ENCODE measurements around the gene DUSP2.

Gene DUSP2

GRCh38 chr2:96103761-96104486, 41.3 kb downstream of the DUSP2 start:
- in situ Hi-C loops (cut with HindIII; ENCODE audit: low sequenced_read_pairs), result no loop called here

GRCh38 chr2:96103187-96103601, 42.0 kb downstream of the DUSP2 start:
- in situ Hi-C loops (cut with HindIII; ENCODE audit: low sequenced_read_pairs), result no loop called here

GRCh38 chr2:96102596-96103186, 42.5 kb downstream of the DUSP2 start:
- in situ Hi-C loops (cut with HindIII; ENCODE audit: low sequenced_read_pairs), result no loop called here

GRCh38 chr2:96100893-96101304, 44.3 kb downstream of the DUSP2 start:
- in situ Hi-C loops (cut with HindIII; ENCODE audit: low sequenced_read_pairs), result no loop called here

GRCh38 chr2:96099861-96100798, 45.1 kb downstream of the DUSP2 start:
- in situ Hi-C loops (cut with HindIII; ENCODE audit: low sequenced_read_pairs), result no loop called here

GRCh38 chr2:96098900-96099590, 46.2 kb downstream of the DUSP2 start:
- in situ Hi-C loops (cut with HindIII; ENCODE audit: low sequenced_read_pairs), result no loop called here

GRCh38 chr2:96097951-96098823, 47.1 kb downstream of the DUSP2 start:
- in situ Hi-C loops (cut with HindIII; ENCODE audit: low sequenced_read_pairs), result no loop called here

GRCh38 chr2:96097441-96097840, 47.8 kb downstream of the DUSP2 start:
- in situ Hi-C loops (cut with HindIII; ENCODE audit: low sequenced_read_pairs), result no loop called here

- in situ Hi-C loops (cut with HindIII; ENCODE audit: low sequenced_read_pairs), result no loop called here
Observed at GRCh38 chr2:96095116-96095636, 50.1 kb downstream of the DUSP2 start.

- in situ Hi-C loops (cut with HindIII; ENCODE audit: low sequenced_read_pairs), result no loop called here
Observed at GRCh38 chr2:96093528-96093927, 51.7 kb downstream of the DUSP2 start.

Data from DLD1 (cell line).